ENCODE results near the gene SLC22A23.

Gene SLC22A23

DNA sequence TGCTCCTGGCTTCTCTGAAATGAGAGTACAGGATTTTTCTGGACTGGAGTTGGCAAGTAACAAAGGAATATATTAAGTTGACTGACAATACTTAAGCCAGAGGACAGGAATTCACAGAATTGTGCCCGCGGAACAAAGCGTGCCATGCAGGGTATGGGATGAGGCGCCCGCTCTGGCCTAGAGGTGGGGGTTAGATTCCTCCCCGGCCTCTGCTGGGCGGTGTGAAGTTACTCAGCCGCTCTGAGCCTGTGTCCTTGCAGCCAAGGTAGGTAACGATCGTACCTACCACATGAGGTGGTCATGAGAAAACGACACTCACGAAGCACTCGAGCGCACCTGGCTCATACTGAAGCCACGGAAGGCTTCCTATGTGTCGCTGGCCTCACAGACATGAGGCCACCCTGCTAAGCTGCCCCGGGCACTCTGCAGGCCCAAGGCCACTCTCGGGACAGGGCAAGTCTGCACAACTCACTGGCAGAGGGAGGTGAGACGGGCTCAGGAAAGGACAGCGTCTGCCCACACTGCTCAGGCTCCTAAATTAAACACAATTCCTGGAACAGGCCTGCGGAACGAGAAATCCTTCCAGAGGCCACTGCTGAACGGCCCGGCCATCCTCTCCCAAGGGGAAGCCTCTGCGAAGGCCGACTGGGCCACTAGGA lies 127.3 kb downstream of the SLC22A23 start:
- DNase-seq, result peak; percentile 29

DNA sequence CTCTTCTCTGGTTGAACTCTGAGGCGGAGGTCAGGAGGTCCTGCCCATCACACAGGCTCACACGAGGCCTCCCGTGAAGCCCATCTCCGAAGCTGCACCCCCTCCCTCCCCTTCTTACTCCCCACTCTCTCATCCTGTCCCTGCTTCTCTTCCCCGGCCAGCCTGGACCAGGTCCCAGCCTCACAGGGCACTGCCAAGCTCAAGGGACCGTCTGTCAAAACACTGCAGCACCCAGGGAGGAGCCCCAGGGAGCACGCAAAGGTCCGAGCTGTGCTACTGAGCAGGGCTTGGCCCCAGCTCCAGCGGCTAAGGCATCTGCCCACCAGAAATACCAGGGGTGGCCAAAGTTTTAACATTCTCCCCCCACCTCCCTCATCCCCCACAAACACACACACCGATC lies 128.1 kb downstream of the SLC22A23 start:
- DNase-seq, result no peak

GRCh38 chr6:3328145-3328544 lies 128.7 kb downstream of the SLC22A23 start:
- no peak for DNase-seq

- DNase-seq, result no peak
Measured at GRCh38 chr6:3327403-3327802, 129.4 kb downstream of the SLC22A23 start.

DNA sequence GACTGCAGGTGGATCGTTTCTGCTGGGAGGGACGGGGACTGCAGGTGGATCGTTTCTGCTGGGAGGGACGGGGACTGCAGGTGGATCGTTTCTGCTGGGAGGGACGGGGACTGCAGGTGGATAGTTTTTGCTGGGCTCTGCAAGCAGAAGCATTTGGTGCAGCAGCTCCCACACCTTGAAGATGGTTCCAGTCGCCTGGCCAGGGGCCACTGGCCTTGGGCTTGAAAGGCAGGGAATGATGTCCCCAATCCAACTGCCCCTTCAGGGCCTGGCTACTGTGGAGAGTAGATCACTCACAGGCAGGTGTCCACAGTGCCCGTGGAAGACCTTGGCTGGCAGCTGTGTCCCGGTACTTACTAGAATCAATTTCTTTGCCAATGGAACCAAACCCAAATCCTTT lies 129.9 kb downstream of the SLC22A23 start:
- no peak for DNase-seq

DNA sequence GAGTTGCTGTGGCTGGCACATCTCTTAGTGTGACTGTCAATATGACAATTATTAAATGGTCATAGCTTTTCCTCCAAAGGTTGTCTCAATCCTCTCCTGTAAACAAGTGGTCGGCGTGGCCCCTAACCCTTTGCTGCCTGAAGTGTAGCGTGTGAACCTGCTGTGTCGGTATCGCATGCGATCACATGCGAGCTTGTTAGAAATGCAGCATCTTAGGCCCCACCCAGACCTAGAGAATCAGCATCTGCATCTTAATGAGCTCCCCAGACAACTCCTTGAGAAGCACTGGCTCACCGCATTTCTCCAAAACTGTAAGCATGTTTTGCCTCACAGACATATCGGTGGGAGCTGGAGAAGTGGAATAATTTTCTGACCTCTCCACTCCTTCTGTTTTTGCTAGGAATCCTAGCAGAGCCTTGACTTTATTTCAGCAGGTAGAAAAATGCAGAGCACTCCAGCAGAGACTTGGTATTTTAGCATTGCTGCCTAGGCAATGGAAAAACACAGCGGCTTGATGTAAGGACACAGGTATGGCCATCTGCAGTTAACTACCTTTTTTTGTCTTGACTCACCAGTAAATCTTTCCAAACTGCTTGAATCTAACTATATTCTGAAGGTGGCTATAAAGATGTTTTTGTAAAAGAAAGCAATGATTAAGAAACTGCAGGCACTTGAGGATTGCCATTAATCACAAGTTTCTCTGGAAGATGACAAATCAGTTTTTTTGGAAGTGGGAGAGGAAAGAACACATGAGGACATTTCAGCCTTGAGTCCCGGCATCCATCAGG lies 130.5 kb downstream of the SLC22A23 start:
- DNase-seq, result no peak

DNA sequence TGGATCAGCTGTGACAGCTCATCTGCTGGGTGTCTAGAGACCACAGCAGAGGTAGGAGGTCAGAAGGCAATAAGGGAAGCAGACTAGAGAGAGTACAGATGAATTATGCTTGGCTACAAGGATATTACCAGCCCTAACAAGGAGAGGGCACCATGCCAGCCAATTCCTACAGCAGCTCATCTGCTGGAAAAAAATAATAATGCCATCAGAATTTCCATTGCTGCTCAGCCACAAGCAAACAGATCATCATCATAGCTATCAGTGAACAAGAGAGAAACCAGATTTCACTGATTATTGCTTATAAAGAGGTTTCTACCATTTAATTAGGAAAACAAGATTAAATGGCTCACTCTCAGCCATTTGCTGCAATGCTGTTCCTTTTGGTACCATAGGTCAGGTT lies 131.6 kb downstream of the SLC22A23 start:
- peak; percentile 75 for DNase-seq

DNA sequence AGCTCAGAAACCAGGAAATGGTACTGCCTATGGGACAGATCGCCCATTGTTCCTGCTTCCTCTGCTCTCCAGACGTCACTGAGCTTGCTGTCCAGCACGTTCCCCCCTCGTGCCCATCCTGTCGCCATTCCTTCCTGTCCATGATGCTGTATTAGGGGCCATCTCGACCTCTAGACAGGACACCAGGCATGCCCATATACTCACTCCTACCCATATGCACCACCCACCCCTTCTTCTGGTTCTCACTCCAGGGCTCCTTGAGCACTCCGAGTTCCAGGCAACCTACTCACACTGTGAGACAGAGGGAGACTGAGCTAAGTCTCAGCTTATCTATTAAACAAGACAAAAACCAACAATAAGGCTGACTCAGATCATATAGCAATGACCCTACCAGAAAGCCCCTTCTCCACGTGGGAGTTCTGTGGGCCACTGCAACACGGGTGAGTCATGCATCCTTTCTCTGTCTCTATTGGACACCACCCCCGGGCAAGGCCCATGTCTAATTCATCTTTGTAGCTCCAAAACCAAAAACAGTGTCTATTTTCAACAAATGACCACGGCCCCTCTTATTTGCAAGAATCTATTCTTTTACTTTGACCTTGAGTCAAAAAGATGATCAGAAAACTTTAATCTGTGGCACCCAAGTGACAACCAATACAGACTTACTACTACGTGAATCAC lies 132.4 kb downstream of the SLC22A23 start:
- no peak for DNase-seq

- no peak for DNase-seq
Measured at GRCh38 chr6:3323696-3324261, 133.1 kb downstream of the SLC22A23 start.

DNA sequence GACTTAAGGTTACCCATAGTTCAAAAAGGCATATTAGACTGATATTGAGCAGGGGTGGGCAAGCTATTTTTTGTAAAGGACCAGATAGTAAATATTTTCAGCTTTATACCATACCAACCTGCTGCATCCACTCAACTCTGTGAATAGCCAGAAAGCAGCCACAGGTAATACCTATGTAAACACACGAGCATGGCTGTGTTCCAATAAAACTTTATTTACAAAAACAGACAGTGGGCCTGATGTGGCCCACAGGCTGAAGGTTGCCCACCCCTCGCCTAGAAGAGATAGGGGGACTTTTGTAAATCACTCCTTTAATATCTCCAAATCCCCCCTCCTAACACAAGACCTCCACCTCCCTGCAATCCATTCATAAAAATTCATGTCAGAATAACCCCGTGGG lies 133.7 kb downstream of the SLC22A23 start:
- DNase-seq, result no peak

GRCh38 chr6:3322366-3322890 lies 134.4 kb downstream of the SLC22A23 start:
- no peak for DNase-seq

DNA sequence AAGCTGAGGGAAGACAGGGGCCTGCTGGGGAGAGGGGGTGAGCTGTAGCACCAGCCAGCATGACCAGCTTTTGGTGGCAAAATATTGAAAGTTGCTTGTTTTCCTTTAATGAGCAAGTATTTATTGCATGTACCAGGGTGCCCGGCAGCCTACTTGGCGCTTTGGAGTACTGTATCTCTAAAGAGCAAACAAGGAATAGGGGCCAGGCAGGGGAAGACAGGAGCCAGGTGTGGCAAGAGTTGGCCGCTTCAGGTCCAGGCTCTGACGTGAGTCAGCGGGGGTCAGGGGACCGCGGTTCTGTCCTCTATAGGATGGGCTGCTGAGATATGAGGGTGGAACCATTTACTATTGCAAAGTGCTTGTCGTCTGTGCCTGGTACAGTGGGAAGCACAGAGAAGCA lies 135.0 kb downstream of the SLC22A23 start:
- no peak for DNase-seq

DNA sequence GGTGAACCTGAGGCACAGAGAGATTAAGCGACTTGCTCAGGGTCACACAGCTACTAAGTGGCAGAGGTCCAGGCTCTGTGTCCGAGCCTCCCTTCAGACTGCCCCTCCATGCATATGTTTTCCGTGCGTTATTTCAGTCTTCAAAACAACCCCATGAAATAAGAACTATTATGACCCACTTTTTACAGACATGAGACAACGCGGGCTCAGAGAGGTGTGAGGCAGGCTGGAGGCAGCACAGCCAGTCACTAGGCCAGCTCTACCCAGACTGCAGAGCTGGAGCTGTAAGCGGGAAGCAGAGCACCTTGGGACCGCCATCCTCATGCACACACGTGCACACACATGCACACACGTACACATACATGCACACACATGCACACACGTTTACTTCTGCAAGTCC lies 135.8 kb downstream of the SLC22A23 start:
- no peak for DNase-seq

DNA sequence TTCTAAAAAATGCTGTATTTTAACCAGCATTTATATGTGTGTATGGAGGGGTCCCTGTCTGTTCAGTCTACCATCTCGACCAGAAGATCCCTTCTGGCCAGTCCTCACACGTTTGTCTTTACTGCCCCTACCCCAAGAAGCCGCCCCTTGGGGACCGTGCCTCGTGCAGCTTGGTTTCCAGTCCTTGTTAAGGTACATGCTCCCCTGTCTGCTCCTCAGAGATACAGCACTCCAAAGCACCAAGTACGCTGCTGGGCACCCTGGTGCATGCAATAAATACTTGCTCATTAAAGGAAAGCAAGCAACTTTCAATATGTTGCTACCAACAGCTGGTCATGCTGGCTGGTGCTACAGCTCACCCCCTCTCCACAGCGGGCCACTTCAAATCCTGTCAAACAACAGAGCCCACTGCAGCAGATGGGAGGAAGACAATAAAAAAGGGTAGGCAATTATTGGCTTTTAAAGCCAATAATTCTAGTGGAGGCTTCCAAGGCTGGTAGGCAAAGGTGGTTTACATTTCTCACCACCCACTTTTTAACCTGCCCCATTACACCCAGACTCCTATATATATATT lies 136.5 kb downstream of the SLC22A23 start:
- DNase-seq, result no peak

- no peak for DNase-seq
Measured at GRCh38 chr6:3319610-3320200, 137.1 kb downstream of the SLC22A23 start.

GRCh38 chr6:3318821-3319540 lies 137.9 kb downstream of the SLC22A23 start:
- DNase-seq, result no peak

DNA sequence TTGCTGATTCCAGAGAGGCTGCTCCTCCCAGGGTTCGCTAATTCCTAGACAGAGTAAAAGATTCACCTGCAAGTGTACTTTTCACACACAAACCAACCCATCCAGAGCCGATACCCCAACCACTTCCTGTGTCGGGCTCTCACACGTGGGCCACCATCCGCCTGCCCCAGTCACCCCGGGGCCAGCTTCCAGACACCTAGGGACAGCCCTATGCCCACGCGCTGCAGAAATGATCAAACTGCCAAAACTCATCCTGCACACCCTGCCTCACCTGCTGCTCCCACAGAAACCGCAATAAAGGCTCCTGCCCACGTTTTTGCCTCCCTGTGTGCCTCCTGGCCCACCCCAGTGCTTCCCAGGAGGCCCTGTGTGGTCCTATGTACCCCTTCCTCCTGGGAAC lies 138.6 kb downstream of the SLC22A23 start:
- no peak for DNase-seq

DNA sequence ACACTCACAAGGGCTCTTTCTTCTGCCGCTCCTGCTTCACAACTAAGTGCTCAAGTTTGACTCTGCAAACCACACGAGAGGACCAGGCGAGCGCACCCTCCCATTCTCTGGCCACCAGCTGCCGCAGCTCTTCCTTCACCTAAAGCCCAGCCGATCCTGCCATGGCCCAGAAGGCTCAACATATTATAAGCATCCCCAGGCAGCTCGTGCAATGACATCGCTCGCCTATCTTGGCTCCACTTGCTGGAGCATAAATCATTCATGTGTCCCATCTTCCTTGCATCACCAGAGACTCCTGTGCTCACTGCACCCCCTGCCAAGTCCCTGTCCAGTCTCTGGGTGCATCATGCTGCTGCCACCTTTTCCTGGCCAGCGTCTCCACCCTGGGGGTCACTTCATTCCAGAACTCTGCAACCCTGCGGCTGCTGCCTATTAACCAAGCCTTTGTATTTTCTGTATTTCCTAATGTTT lies 139.1 kb downstream of the SLC22A23 start:
- DNase-seq, result no peak

DNA sequence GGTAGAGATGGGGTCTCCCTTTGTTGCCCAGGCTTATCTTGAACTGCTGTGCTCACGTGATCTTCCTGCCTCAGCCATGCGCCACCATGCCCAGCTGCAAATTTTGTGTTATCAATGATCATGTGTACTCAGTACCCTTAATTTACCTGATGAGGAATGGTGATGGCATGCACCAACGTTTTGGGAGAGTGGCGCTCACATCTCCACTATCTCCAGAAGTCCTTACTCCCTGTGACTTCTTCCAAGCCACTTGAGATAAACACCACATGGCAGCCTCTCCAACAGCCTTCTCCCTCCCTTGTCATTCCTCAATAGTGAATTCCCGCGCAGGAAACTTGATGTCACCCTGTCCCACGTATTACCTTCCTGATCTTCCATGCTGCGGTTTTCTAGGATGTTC lies 140.0 kb downstream of the SLC22A23 start:
- DNase-seq, result no peak

DNA sequence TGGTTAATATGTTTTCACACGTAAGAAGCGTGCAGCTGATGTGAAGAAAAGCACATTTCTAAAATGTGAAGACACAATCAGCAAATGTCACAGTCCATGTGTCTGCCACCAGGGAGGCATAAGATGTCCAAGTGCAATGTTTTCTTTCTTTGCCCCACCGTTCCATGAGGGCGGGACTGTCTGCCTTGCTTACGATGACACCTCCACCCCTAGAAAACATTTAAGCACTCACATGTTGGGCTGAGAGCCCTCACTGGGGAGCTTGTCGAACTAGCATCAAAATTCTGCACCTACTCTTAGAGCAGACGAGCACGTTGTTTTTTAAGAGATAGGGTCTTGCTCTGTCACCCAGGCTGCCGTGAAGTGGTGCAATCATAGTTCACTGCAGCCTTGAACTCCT lies 140.5 kb downstream of the SLC22A23 start:
- no peak for DNase-seq

- DNase-seq, result no peak
Measured at GRCh38 chr6:3315841-3316240, 141.0 kb downstream of the SLC22A23 start.
